CD4-positive, alpha-beta T cell treated with Interleukin-4 for 4 hours (primary cell): ENCODE measurements around the gene DDO.
"Not testable (repeated sequence)": the region's sequence is repeated elsewhere in the genome, so short reads cannot be mapped to it uniquely, and the experiment has no call there.

Source experiments
- DNase-seq: peaks from one replicate; pipeline ENCODE4 v3.0.0-alpha.2; 2020

The DDO gene

GRCh38 chr6:110366256-110366655, 49.1 kb downstream of the DDO start:
- no peak for DNase-seq

GRCh38 chr6:110364364-110365105, 50.8 kb downstream of the DDO start:
- no peak for DNase-seq

GRCh38 chr6:110363748-110364147, 51.6 kb downstream of the DDO start:
- DNase-seq, result no peak

GRCh38 chr6:110360676-110361075, 54.7 kb downstream of the DDO start:
- no peak for DNase-seq

GRCh38 chr6:110359556-110359955, 55.8 kb downstream of the DDO start:
- no peak for DNase-seq

- no peak for DNase-seq
Observed at GRCh38 chr6:110358553-110359160, 56.7 kb downstream of the DDO start.

GRCh38 chr6:110357664-110358552, 57.5 kb downstream of the DDO start, which contains the start of gene METTL24:
METTL24 (minus strand) TSS chr6:110358349; CDS start chr6:110358272, 77 bp downstream.
- no peak for DNase-seq

- no peak for DNase-seq
Observed at GRCh38 chr6:110357298-110357663, 58.1 kb downstream of the DDO start.

GRCh38 chr6:110356778-110357177, 58.6 kb downstream of the DDO start:
- no peak for DNase-seq

- DNase-seq, result no peak
Observed at GRCh38 chr6:110355727-110356126, 59.6 kb downstream of the DDO start.

GRCh38 chr6:110355022-110355421, 60.4 kb downstream of the DDO start:
- no peak for DNase-seq

GRCh38 chr6:110354153-110354552, 61.2 kb downstream of the DDO start:
- DNase-seq, result no peak

GRCh38 chr6:110353457-110354001, 61.8 kb downstream of the DDO start:
- DNase-seq, result no peak

GRCh38 chr6:110352563-110353262, 62.7 kb downstream of the DDO start:
- DNase-seq, result no peak

- no peak for DNase-seq
Observed at GRCh38 chr6:110351986-110352385, 63.4 kb downstream of the DDO start.

- no peak for DNase-seq
Observed at GRCh38 chr6:110351546-110351945, 63.8 kb downstream of the DDO start.

GRCh38 chr6:110350593-110350992, 64.8 kb downstream of the DDO start:
- not testable (repeated sequence) for DNase-seq

- no peak for DNase-seq
Observed at GRCh38 chr6:110348961-110349690, 66.2 kb downstream of the DDO start.

- no peak for DNase-seq
Observed at GRCh38 chr6:110345025-110345424, 70.3 kb downstream of the DDO start.

- DNase-seq, result no peak
Observed at GRCh38 chr6:110342759-110343158, 72.6 kb downstream of the DDO start.
